IMR-90 (cell line): Measurements from ENCODE around the gene CCR5AS.

Experiments used
- ATAC-seq: fragments of 200-7000 bp; cut with Tn5 transposase; 2 replicates; pipeline ENCODE4 v1.9.1; 2020; ENCODE audit warnings: low read depth, mild to moderate bottlenecking, moderate library complexity
- BruUV-seq: library from RNA; stranded (reverse); fragments of 400-500 nt; replicated peaks from 2 replicates; lab custom pipeline; 2021; lab: Mats Ljungman, UMichigan
- CTCF ChIA-PET: fragments of 300-600 bp; formaldehyde crosslinking; extraction: SDS; loops from one replicate; lab custom pipeline; 2021; ENCODE audit warnings: antibody characterized with exemption; lab: Yijun Ruan, JAX
- POLR2A ChIA-PET: fragments of 300-600 bp; sonication (Branson Sonifier 250); formaldehyde crosslinking; loops from one replicate; lab custom pipeline; 2022; ENCODE audit warnings: antibody characterized with exemption; ENCODE audit not compliant: unreplicated experiment; lab: Charles Lee
- DNase-seq: peaks from one replicate; pipeline ENCODE4 v3.0.0; 2013
- H2AFZ ChIP-seq: replicated peaks from 2 replicates; pipeline ENCODE3; 2013; ENCODE audit warnings: low read length, mild to moderate bottlenecking; ENCODE audit not compliant: poor library complexity
- H2AK5ac ChIP-seq: 2 replicates; pipeline ENCODE4 v1.6.1; 2013; ENCODE audit warnings: low read depth, low read length, inconsistent platforms
- H2AK9ac ChIP-seq: replicated peaks from 2 replicates; pipeline ENCODE3; 2013; ENCODE audit warnings: mild to moderate bottlenecking, low read depth, low read length, moderate library complexity; ENCODE audit not compliant: poor library complexity
- H2BK120ac ChIP-seq: 2 replicates; pipeline ENCODE4 v1.6.1; 2013; ENCODE audit warnings: low read depth, low read length, inconsistent platforms
- H2BK15ac ChIP-seq: 3 replicates; pipeline ENCODE4 v1.6.1; 2013; ENCODE audit warnings: low read depth, low read length, inconsistent platforms
- H2BK20ac ChIP-seq: 2 replicates; pipeline ENCODE4 v1.6.1; 2013; ENCODE audit warnings: low read depth, mild to moderate bottlenecking, inconsistent platforms, low read length, moderate library complexity
- H2BK5ac ChIP-seq: 2 replicates; pipeline ENCODE4 v1.6.1; 2013; ENCODE audit warnings: mild to moderate bottlenecking, low read depth, low read length, inconsistent platforms; ENCODE audit not compliant: poor library complexity, severe bottlenecking
- H3K14ac ChIP-seq: replicated peaks from 2 replicates; pipeline ENCODE4 v1.6.1; 2013; ENCODE audit warnings: low read depth, low read length, inconsistent platforms
- H3K18ac ChIP-seq: 2 replicates; pipeline ENCODE4 v1.6.1; 2013; ENCODE audit warnings: low read depth, low read length, control low read depth
- H3K23ac ChIP-seq: 2 replicates; pipeline ENCODE4 v1.6.1; 2013; ENCODE audit warnings: low read depth, low read length, inconsistent platforms
- H3K27ac ChIP-seq: 2 replicates; pipeline ENCODE4 v1.5.1; 2013; ENCODE audit warnings: mild to moderate bottlenecking, control low read depth, low read length; ENCODE audit not compliant: insufficient read depth
- H3K27me3 ChIP-seq: 2 replicates; pipeline ENCODE4 v1.6.1; 2013; ENCODE audit warnings: low read length; ENCODE audit not compliant: control insufficient read depth, insufficient read depth
- H3K36me3 ChIP-seq: 2 replicates; pipeline ENCODE4 v1.6.1; 2013; ENCODE audit warnings: low read length, mixed read lengths; ENCODE audit not compliant: control insufficient read depth, insufficient read depth
- H3K4ac ChIP-seq: 2 replicates; pipeline ENCODE4 v1.6.1; 2013; ENCODE audit warnings: low read depth, low read length, inconsistent platforms
- H3K4me1 ChIP-seq: 2 replicates; pipeline ENCODE4 v1.6.1; 2013; ENCODE audit warnings: low read length, mixed read lengths; ENCODE audit not compliant: control insufficient read depth, insufficient read depth
- H3K4me2 ChIP-seq: 2 replicates; pipeline ENCODE4 v1.6.1; 2013; ENCODE audit warnings: low read depth, mild to moderate bottlenecking, control low read depth, low read length, moderate library complexity
- H3K4me3 ChIP-seq: 2 replicates; pipeline ENCODE4 v1.5.1; 2013; ENCODE audit warnings: low read depth, mild to moderate bottlenecking, control low read depth, low read length, moderate library complexity; ENCODE audit not compliant: insufficient read depth
- H3K56ac ChIP-seq: 2 replicates; pipeline ENCODE4 v1.6.1; 2013; ENCODE audit warnings: low read length, inconsistent platforms; ENCODE audit not compliant: insufficient read depth; ENCODE audit errors: extremely low read depth
- H3K79me1 ChIP-seq, 2 experiments: 2 replicates each; pipeline ENCODE4 v1.6.1; 2013; ENCODE audit warnings: low read length in 2 of 2, inconsistent platforms in 1 of 2, low read depth in 1 of 2
- H3K9ac ChIP-seq: 2 replicates; pipeline ENCODE4 v1.6.1; 2013; ENCODE audit warnings: low read depth, low read length, control low read depth
- H3K9me1 ChIP-seq: 2 replicates; pipeline ENCODE4 v1.6.1; 2013; ENCODE audit warnings: low read length, inconsistent platforms; ENCODE audit not compliant: insufficient read depth
- H3K9me3 ChIP-seq: 2 replicates; pipeline ENCODE4 v1.6.1; 2013; ENCODE audit warnings: low read length; ENCODE audit not compliant: control insufficient read depth, insufficient read depth
- H4K20me1 ChIP-seq: 2 replicates; pipeline ENCODE4 v1.6.1; 2013; ENCODE audit warnings: low read length, inconsistent platforms; ENCODE audit not compliant: insufficient read depth
- H4K5ac ChIP-seq: 2 replicates; pipeline ENCODE4 v1.6.1; 2013; ENCODE audit warnings: mild to moderate bottlenecking, low read depth, low read length, control low read depth
- H4K8ac ChIP-seq, 2 experiments: 2 replicates each; pipeline ENCODE4 v1.6.1; 2013; ENCODE audit warnings: low read depth in 2 of 2, low read length in 2 of 2, control low read depth in 1 of 2, inconsistent platforms in 1 of 2
- H4K91ac ChIP-seq: 2 replicates; pipeline ENCODE4 v1.6.1; 2013; ENCODE audit warnings: low read depth, low read length, inconsistent platforms; ENCODE audit not compliant: insufficient read depth
- CEBPB ChIP-seq: IDR thresholded peaks from 2 replicates; pipeline ENCODE4 v1.6.1; 2012; ENCODE audit warnings: low read depth, low read length, improper control_type of control experiment
- FOS ChIP-seq: fragments of 150-350 bp; IDR thresholded peaks from 2 replicates; pipeline ENCODE4 v1.6.1; 2016; ENCODE audit warnings: low read depth, low read length
- MXI1 ChIP-seq: IDR thresholded peaks from 2 replicates; pipeline ENCODE4 v1.6.1; 2012; ENCODE audit warnings: low read depth, mild to moderate bottlenecking, low read length, moderate library complexity, borderline replicate concordance
- RCOR1 ChIP-seq: IDR thresholded peaks from 2 replicates; pipeline ENCODE4 v1.6.1; 2012; ENCODE audit warnings: mild to moderate bottlenecking, low read length, improper control_type of control experiment; ENCODE audit not compliant: insufficient replicate concordance
- SMC3 ChIP-seq: fragments of 150-350 bp; IDR thresholded peaks from 2 replicates; pipeline ENCODE4 v1.6.1; 2016; ENCODE audit warnings: low read depth, mild to moderate bottlenecking, antibody characterized with exemption, low read length, moderate library complexity
- USF2 ChIP-seq: fragments of 150-350 bp; IDR thresholded peaks from 2 replicates; pipeline ENCODE4 v1.6.1; 2017; ENCODE audit warnings: mild to moderate bottlenecking, antibody characterized with exemption, low read length, low read depth
- WGBS, 2 experiments: methylation state at CpG; one replicate each; pipeline versions ENCODE4 v1.1.5 to v1.1.7; 2013; ENCODE audit warnings: missing lambda C conversion rate in 2 of 2; ENCODE audit not compliant: insufficient read length in 1 of 2; ENCODE audit errors: extremely low coverage in 2 of 2; 5-methylcytosine and 5-hydroxymethylcytosine counted together
- dilution Hi-C: fragments of 300-500 bp; cut with HindIII; formaldehyde crosslinking; loops from one replicate; pipeline ENCODE4 v1.14.3; 2018; ENCODE audit warnings: low sequenced_read_pairs; ENCODE audit not compliant: unreplicated experiment
- in situ Hi-C: fragments of 300-500 bp; cut with MboI; formaldehyde crosslinking; loops from 3 replicates; pipeline ENCODE4 v1.14.3; 2019; ENCODE audit warnings: low sequenced_read_pairs, inconsistent platforms, mixed read lengths
- intact Hi-C: fragments of 100-400 bp; cut with micrococcal nuclease; formaldehyde crosslinking; loops from 2 replicates; pipeline ENCODE4 v1.10.0; 2022
- TF ChIP-seq, protein P1 (sequence below): fragments of 150-350 bp; IDR thresholded peaks from 2 replicates; pipeline ENCODE4 v1.6.1; 2016; ENCODE audit warnings: low read depth, mild to moderate bottlenecking, low read length, moderate library complexity, borderline replicate concordance

The CCR5AS gene

GRCh38 chr3:46365737-46366524 lies 40.9 kb downstream of the CCR5AS start:
- Histone ChIP-seq H2BK120ac (no peak overlapping the region), H3K23ac (no peak overlapping the region), H2BK15ac (no peak overlapping the region), H2BK20ac (no peak overlapping the region), H3K56ac (no peak overlapping the region), H4K20me1 (no peaks in the 10 kb centered on the region), H3K27ac (no peak overlapping the region), H2AFZ (no peak overlapping the region), H3K4me2 (no peak overlapping the region), H4K5ac (no peak overlapping the region), H4K8ac (no peak overlapping the region), H2BK5ac (no peak overlapping the region), H3K9me3 (no peaks in the 10 kb centered on the region), H3K9me1 (no peaks in the 10 kb centered on the region), H3K18ac (no peak overlapping the region), H3K4me1 (no peaks in the 10 kb centered on the region), H3K36me3 (no peaks in the 10 kb centered on the region), H3K27me3 (peaks cover 41% of the 10 kb centered on the region), H2AK5ac (no peak overlapping the region), H3K4ac (no peak overlapping the region), H3K79me1 (no peaks in the 10 kb centered on the region), H2AK9ac (no peak overlapping the region), H3K14ac (no peak overlapping the region), H4K91ac (no peak overlapping the region), H3K4me3 (no peak overlapping the region), H3K9ac (no peak overlapping the region)
- no TSS peak for BruUV-seq
- no peak for DNase-seq
- dilution Hi-C loops (no loop called here), in situ Hi-C loops (no loop called here), intact Hi-C loops (no loop called here)
- TF ChIP-seq CEBPB (no peak), USF2 (no peak), SMC3 (no peak), MXI1 (no peak), RCOR1 (no peak), FOS (no peak)
- TF ChIP-seq, protein P1, sequence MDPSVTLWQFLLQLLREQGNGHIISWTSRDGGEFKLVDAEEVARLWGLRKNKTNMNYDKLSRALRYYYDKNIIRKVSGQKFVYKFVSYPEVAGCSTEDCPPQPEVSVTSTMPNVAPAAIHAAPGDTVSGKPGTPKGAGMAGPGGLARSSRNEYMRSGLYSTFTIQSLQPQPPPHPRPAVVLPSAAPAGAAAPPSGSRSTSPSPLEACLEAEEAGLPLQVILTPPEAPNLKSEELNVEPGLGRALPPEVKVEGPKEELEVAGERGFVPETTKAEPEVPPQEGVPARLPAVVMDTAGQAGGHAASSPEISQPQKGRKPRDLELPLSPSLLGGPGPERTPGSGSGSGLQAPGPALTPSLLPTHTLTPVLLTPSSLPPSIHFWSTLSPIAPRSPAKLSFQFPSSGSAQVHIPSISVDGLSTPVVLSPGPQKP: no peak
- ChIA-PET POLR2A (no interaction called here), CTCF (no interaction called here)
- no CpG with 5 or more reads among the region's 5 CpGs for WGBS, 2 experiments
- no peak for ATAC-seq
